SK-N-MC (cell line): ENCODE data around the gene BNIP3.

Experiments used
- DNase-seq: peaks from one replicate; pipeline ENCODE4 v3.0.0-alpha.2; 2011; ENCODE audit warnings: low read depth, low spot score
- H3K27ac ChIP-seq: fragments of 200-600 bp; sonication (generic); 2 replicates; pipeline ENCODE4 v1.5.1; 2016; ENCODE audit warnings: mixed run types
- H3K36me3 ChIP-seq: fragments of 200-600 bp; sonication (generic); 2 replicates; pipeline ENCODE4 v1.6.1; 2017; ENCODE audit warnings: antibody characterized with exemption, low read length, mixed read lengths; ENCODE audit not compliant: insufficient read depth
- H3K4me3 ChIP-seq: fragments of 200-600 bp; sonication (generic); 2 replicates; pipeline ENCODE4 v1.5.1; 2016
- H3K9ac ChIP-seq: fragments of 200-600 bp; sonication (generic); 2 replicates; pipeline ENCODE4 v1.8.0; 2017; ENCODE audit warnings: mixed run types, mixed read lengths; ENCODE audit not compliant: insufficient read length
- H3K9me3 ChIP-seq: fragments of 200-600 bp; sonication (generic); 2 replicates; pipeline ENCODE4 v1.6.1; 2017; ENCODE audit warnings: low read depth, mild to moderate bottlenecking, antibody characterized with exemption, low read length, moderate library complexity, mixed read lengths
- EZH2 ChIP-seq: fragments of 200-600 bp; sonication (generic); IDR thresholded peaks from one replicate; pipeline ENCODE4 v1.6.1; 2017; ENCODE audit warnings: antibody characterized with exemption
- FOXP2 ChIP-seq: optimal IDR thresholded peaks from 2 replicates; pipeline ENCODE3; 2011; ENCODE audit warnings: mild to moderate bottlenecking, moderate library complexity; ENCODE audit not compliant: insufficient read depth; ENCODE audit errors: extremely low read length, control extremely low read depth
- POLR2AphosphoS5 ChIP-seq: IDR thresholded peaks from 2 replicates; pipeline ENCODE4 v1.6.1; 2012; ENCODE audit warnings: mild to moderate bottlenecking, low read depth, low read length, borderline replicate concordance

BNIP3 gene

GRCh38 chr10:131982796-131983195, 1.1 kb upstream of the BNIP3 start:
- Histone ChIP-seq H3K9me3 (no peaks in the 10 kb centered on the region), H3K27ac (no peak overlapping the region), H3K4me3 (peak overlapping the region; percentile 76), H3K36me3 (no peaks in the 10 kb centered on the region), H3K9ac (no peak overlapping the region)
- DNase-seq = no peak
- no peak for TF ChIP-seq POLR2AphosphoS5
- TF ChIP-seq EZH2 = no peak
- no peak for TF ChIP-seq FOXP2

- H3K27ac ChIP-seq = no peak overlapping the region
- no peak for TF ChIP-seq EZH2
- TF ChIP-seq POLR2AphosphoS5 = no peak
- no peak for TF ChIP-seq FOXP2
- no peaks in the 10 kb centered on the region for H3K36me3 ChIP-seq
- H3K9me3 ChIP-seq = no peaks in the 10 kb centered on the region
- no peak for DNase-seq
- H3K4me3 ChIP-seq = peak overlapping the region; percentile 76
- H3K9ac ChIP-seq = peak overlapping the region; percentile 51
Observed at GRCh38 chr10:131982185-131982756, 548 bp upstream of the BNIP3 start.

GRCh38 chr10:131980761-131981428, 828 bp downstream of the BNIP3 start:
- no peaks in the 10 kb centered on the region for H3K9me3 ChIP-seq
- TF ChIP-seq POLR2AphosphoS5 (no peak), EZH2 (no peak), FOXP2 (no peak)
- no peak for DNase-seq
- peak overlapping the region; percentile 64 for H3K9ac ChIP-seq
- H3K4me3 ChIP-seq = peak overlapping the region; percentile 80
- no peaks in the 10 kb centered on the region for H3K36me3 ChIP-seq
- H3K27ac ChIP-seq = no peak overlapping the region

GRCh38 chr10:131980321-131980720, 1.4 kb downstream of the BNIP3 start:
- no peak overlapping the region for H3K4me3 ChIP-seq
- TF ChIP-seq FOXP2 (no peak), EZH2 (no peak), POLR2AphosphoS5 (no peak)
- H3K9ac ChIP-seq = no peak overlapping the region
- no peaks in the 10 kb centered on the region for H3K9me3 ChIP-seq
- H3K27ac ChIP-seq = no peak overlapping the region
- H3K36me3 ChIP-seq = no peaks in the 10 kb centered on the region
- DNase-seq = no peak

- Histone ChIP-seq H3K9ac (no peak overlapping the region), H3K27ac (no peak overlapping the region), H3K4me3 (no peak overlapping the region), H3K36me3 (no peaks in the 10 kb centered on the region), H3K9me3 (no peaks in the 10 kb centered on the region)
- DNase-seq = no peak
- TF ChIP-seq EZH2 = no peak
- TF ChIP-seq POLR2AphosphoS5 = no peak
- no peak for TF ChIP-seq FOXP2
Observed at GRCh38 chr10:131979821-131980270, 1.9 kb downstream of the BNIP3 start.

GRCh38 chr10:131979336-131979735, 2.4 kb downstream of the BNIP3 start:
- Histone ChIP-seq H3K27ac (no peak overlapping the region), H3K36me3 (no peaks in the 10 kb centered on the region), H3K4me3 (no peak overlapping the region), H3K9ac (no peak overlapping the region), H3K9me3 (no peaks in the 10 kb centered on the region)
- no peak for TF ChIP-seq POLR2AphosphoS5
- TF ChIP-seq FOXP2 = no peak
- TF ChIP-seq EZH2 = no peak
- no peak for DNase-seq

GRCh38 chr10:131978851-131979250, 2.9 kb downstream of the BNIP3 start:
- no peak for DNase-seq
- Histone ChIP-seq H3K9ac (no peak overlapping the region), H3K36me3 (no peaks in the 10 kb centered on the region), H3K9me3 (no peaks in the 10 kb centered on the region), H3K27ac (no peak overlapping the region), H3K4me3 (no peak overlapping the region)
- TF ChIP-seq FOXP2 (no peak), POLR2AphosphoS5 (no peak), EZH2 (no peak)

- no peak for TF ChIP-seq EZH2
- no peak for DNase-seq
- H3K9ac ChIP-seq = no peak overlapping the region
- no peak overlapping the region for H3K4me3 ChIP-seq
- H3K9me3 ChIP-seq = no peaks in the 10 kb centered on the region
- no peaks in the 10 kb centered on the region for H3K36me3 ChIP-seq
- H3K27ac ChIP-seq = no peak overlapping the region
Observed at GRCh38 chr10:131978366-131978765, 3.4 kb downstream of the BNIP3 start.

GRCh38 chr10:131977323-131978096, 4.2 kb downstream of the BNIP3 start:
- Histone ChIP-seq H3K36me3 (no peaks in the 10 kb centered on the region), H3K4me3 (no peak overlapping the region), H3K9ac (no peak overlapping the region), H3K9me3 (no peaks in the 10 kb centered on the region), H3K27ac (no peak overlapping the region)
- DNase-seq = no peak
- TF ChIP-seq POLR2AphosphoS5 (no peak), EZH2 (no peak), FOXP2 (no peak)
